Measurements from ENCODE around the gene NDUFS3. TPM values are rescaled to one million over a fixed set of nuclear protein-coding genes. Genes with fewer than 3 reads are reported as not detected.
A peak's percentile ranks its signal among the peaks of the same experiment; 100 is the strongest.

Gene NDUFS3
- total RNA-seq, 1 experiment from 2014 or later, result 120 TPM

- Histone ChIP-seq H3K9ac (ENCODE audit: low read length) (peak within 1 kb of the TSS; percentile 98), H3F3A (ENCODE audit: low read length, unreplicated experiment) (no peaks in the 10 kb centered on the region), H3K4me1 (ENCODE audit: insufficient read depth, low read length) (peaks cover 11% of the 10 kb centered on the region), H3K9me3 (ENCODE audit: low read length) (no peaks in the 10 kb centered on the region), H3K36me3 (ENCODE audit: low read depth, low read length) (peaks cover 3% of the 10 kb centered on the region; the same call in 1 of the 2 replicates), H4K20me1 (ENCODE audit: low read length) (no peaks in the 10 kb centered on the region), H3K79me2 (ENCODE audit: low read length) (peaks cover 57% of the 10 kb centered on the region), H3K27ac (ENCODE audit: low read length) (peak within 1 kb of the TSS; percentile 48), H3K4me2 (ENCODE audit: low read length) (peak within 1 kb of the TSS; percentile 94), H2AFZ (ENCODE audit: low read length) (peak within 1 kb of the TSS; percentile 94), H3K4me3 (ENCODE audit: low read length) (peak within 1 kb of the TSS; percentile 97), H3K9me2 (replicated peaks; ENCODE audit: low read length) (no peaks in the 10 kb centered on the region), H3K27me3 (ENCODE audit: low read length) (no peaks in the 10 kb centered on the region)
- BruUV-seq (replicated peaks), result no TSS peak
- peak; percentile 72 for DNase-seq
- intact Hi-C loops (cut with micrococcal nuclease), result no loop called here
- CTCF ChIA-PET, result no interaction called here
- no peak for TF ChIP-seq EZH2 (IDR thresholded peaks at IDR 0.05; ENCODE audit: low read length, unreplicated experiment)
- TF ChIP-seq, protein P1, sequence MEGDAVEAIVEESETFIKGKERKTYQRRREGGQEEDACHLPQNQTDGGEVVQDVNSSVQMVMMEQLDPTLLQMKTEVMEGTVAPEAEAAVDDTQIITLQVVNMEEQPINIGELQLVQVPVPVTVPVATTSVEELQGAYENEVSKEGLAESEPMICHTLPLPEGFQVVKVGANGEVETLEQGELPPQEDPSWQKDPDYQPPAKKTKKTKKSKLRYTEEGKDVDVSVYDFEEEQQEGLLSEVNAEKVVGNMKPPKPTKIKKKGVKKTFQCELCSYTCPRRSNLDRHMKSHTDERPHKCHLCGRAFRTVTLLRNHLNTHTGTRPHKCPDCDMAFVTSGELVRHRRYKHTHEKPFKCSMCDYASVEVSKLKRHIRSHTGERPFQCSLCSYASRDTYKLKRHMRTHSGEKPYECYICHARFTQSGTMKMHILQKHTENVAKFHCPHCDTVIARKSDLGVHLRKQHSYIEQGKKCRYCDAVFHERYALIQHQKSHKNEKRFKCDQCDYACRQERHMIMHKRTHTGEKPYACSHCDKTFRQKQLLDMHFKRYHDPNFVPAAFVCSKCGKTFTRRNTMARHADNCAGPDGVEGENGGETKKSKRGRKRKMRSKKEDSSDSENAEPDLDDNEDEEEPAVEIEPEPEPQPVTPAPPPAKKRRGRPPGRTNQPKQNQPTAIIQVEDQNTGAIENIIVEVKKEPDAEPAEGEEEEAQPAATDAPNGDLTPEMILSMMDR (conservative IDR thresholded peaks at IDR 0.05; ENCODE audit: low read depth, low read length), result no peak
- POLR2A ChIA-PET (ENCODE audit: unreplicated experiment), result no interaction called here
- ATAC-seq, result peak; percentile 91
Measured at GRCh38 chr11:47565340-47566148, 13.3 kb upstream of the NDUFS3 start, which contains the start of gene PTPMT1. Gene PTPMT1 (plus strand): TSS chr11:47565599. CDS start chr11:47565623, 24 bp downstream.

- Histone ChIP-seq H3K4me1 (ENCODE audit: insufficient read depth, low read length) (peaks cover 11% of the 10 kb centered on the region), H3K9me3 (ENCODE audit: low read length) (no peaks in the 10 kb centered on the region), H4K20me1 (ENCODE audit: low read length) (peaks cover 6% of the 10 kb centered on the region), H3K27ac (ENCODE audit: low read length) (peak overlapping the region; percentile 38; the same call in 1 of the 2 replicates), H3K4me2 (ENCODE audit: low read length) (peak overlapping the region; percentile 94), H3K4me3 (ENCODE audit: low read length) (peak overlapping the region; percentile 97), H3K9me2 (replicated peaks; ENCODE audit: low read length) (no peaks in the 10 kb centered on the region), H3K79me2 (ENCODE audit: low read length) (peaks cover 64% of the 10 kb centered on the region), H3K9ac (ENCODE audit: low read length) (peak overlapping the region; percentile 98), H3K36me3 (ENCODE audit: low read depth, low read length) (peaks cover 9% of the 10 kb centered on the region; the same call in 1 of the 2 replicates), H2AFZ (ENCODE audit: low read length) (peak overlapping the region; percentile 94), H3K27me3 (ENCODE audit: low read length) (no peaks in the 10 kb centered on the region), H3F3A (ENCODE audit: low read length, unreplicated experiment) (no peaks in the 10 kb centered on the region)
- no TSS peak for BruUV-seq (replicated peaks)
- no peak for TF ChIP-seq EZH2phosphoT487 (IDR thresholded peaks at IDR 0.05; ENCODE audit: borderline replicate concordance, low read length)
- intact Hi-C loops (cut with micrococcal nuclease), result no loop called here
- ATAC-seq (peak; percentile 53), DNase-seq (peak; percentile 25)
- POLR2A ChIA-PET (ENCODE audit: unreplicated experiment), result no interaction called here
- CTCF ChIA-PET, result no interaction called here
Measured at GRCh38 chr11:47566149-47566698, 12.7 kb upstream of the NDUFS3 start.

DNA sequence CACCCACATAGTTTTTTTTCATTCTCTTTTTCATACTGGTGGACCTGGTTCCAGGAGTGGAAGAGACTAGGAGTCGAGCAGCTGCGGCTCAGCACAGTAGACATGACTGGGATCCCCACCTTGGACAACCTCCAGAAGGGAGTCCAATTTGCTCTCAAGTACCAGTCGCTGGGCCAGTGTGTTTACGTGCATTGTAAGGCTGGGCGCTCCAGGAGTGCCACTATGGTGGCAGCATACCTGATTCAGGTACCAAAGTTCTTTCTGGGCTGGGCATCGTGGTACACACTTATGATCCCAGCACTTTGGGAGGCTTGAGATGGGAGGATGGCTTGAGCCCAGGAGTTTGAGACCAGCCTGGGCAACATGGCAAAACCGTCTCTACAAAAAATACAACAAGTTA is 9.2 kb upstream of the NDUFS3 start:
- H3K27me3 ChIP-seq (ENCODE audit: low read length), result no peaks in the 10 kb centered on the region
- TF ChIP-seq EZH2phosphoT487 (IDR thresholded peaks at IDR 0.05; ENCODE audit: borderline replicate concordance, low read length), result no peak
- TF ChIP-seq EZH2 (IDR thresholded peaks at IDR 0.05; ENCODE audit: low read length, unreplicated experiment), result no peak
- TF ChIP-seq, protein P1 (conservative IDR thresholded peaks at IDR 0.05; ENCODE audit: low read depth, low read length), result no peak
- peaks cover 27% of the 10 kb centered on the region for H3K36me3 ChIP-seq (ENCODE audit: low read depth, low read length)
- no peak overlapping the region for H2AFZ ChIP-seq (ENCODE audit: low read length)
- DNase-seq (no peak), ATAC-seq (no peak)
- no TSS peak for BruUV-seq (replicated peaks)
- no peak overlapping the region for H3K4me3 ChIP-seq (ENCODE audit: low read length)
- peaks cover 11% of the 10 kb centered on the region for H3K4me1 ChIP-seq (ENCODE audit: insufficient read depth, low read length)
- CTCF ChIA-PET, result no interaction called here
- H3K9ac ChIP-seq (ENCODE audit: low read length), result no peak overlapping the region
- H3K9me3 ChIP-seq (ENCODE audit: low read length), result no peaks in the 10 kb centered on the region
- no peaks in the 10 kb centered on the region for H3K9me2 ChIP-seq (replicated peaks; ENCODE audit: low read length)
- peaks cover 7% of the 10 kb centered on the region for H4K20me1 ChIP-seq (ENCODE audit: low read length)
- H3F3A ChIP-seq (ENCODE audit: low read length, unreplicated experiment), result no peaks in the 10 kb centered on the region
- H3K79me2 ChIP-seq (ENCODE audit: low read length), result peaks cover 67% of the 10 kb centered on the region
- H3K27ac ChIP-seq (ENCODE audit: low read length), result no peak overlapping the region
- no peak overlapping the region for H3K4me2 ChIP-seq (ENCODE audit: low read length)
- intact Hi-C loops (cut with micrococcal nuclease), result no loop called here
- POLR2A ChIA-PET (ENCODE audit: unreplicated experiment), result no interaction called here

All from PC-3 (cell line).